CD14-positive monocyte (primary cell): Measurements from ENCODE around the gene CYTH1. TPM values are rescaled to one million over a fixed set of nuclear protein-coding genes. Genes with fewer than 3 reads are reported as not detected.

ENCODE experiments used
- DNase-seq, 3 donors: peaks; one replicate each; pipeline ENCODE4 v3.0.0-alpha.2; 2011 to 2022
- H2AFZ ChIP-seq: 2 replicates; pipeline ENCODE4 v1.6.0; 2012; ENCODE audit warnings: mild to moderate bottlenecking, low read depth, low read length, inconsistent platforms; ENCODE audit not compliant: insufficient read depth, poor library complexity, severe bottlenecking
- H3K27ac ChIP-seq, 2 donors: 1 replicate in 1 of 2; 2 replicates in 1 of 2; pipeline ENCODE4 v1.5.1; 2012 to 2013; ENCODE audit warnings: low read length in 2 of 2, control low read depth in 1 of 2, inconsistent platforms in 1 of 2, low read depth in 1 of 2, mild to moderate bottlenecking in 1 of 2
- H3K27me3 ChIP-seq, 2 donors: one replicate each; pipeline versions ENCODE4 v1.6.0 to v1.6.1; 2011 to 2013; ENCODE audit warnings: low read length in 2 of 2; ENCODE audit not compliant: control insufficient read depth in 2 of 2, insufficient read depth in 2 of 2
- H3K36me3 ChIP-seq, 2 donors: replicated peaks in 1 of 2; 1 replicate in 1 of 2; 2 replicates in 1 of 2; pipeline versions ENCODE4 v1.5.1 to v1.6.1; 2012 to 2013; ENCODE audit warnings: low read length in 2 of 2, control low read depth in 1 of 2, inconsistent platforms in 1 of 2, mild to moderate bottlenecking in 1 of 2; ENCODE audit not compliant: insufficient read depth in 2 of 2, control insufficient read depth in 1 of 2
- H3K4me1 ChIP-seq, 2 donors: 1 replicate in 1 of 2; 2 replicates in 1 of 2; pipeline versions ENCODE4 v1.5.1 to v1.6.1; 2012 to 2013; ENCODE audit warnings: low read length in 2 of 2, control low read depth in 1 of 2, inconsistent platforms in 1 of 2, mild to moderate bottlenecking in 1 of 2, moderate library complexity in 1 of 2; ENCODE audit not compliant: insufficient read depth in 2 of 2, control insufficient read depth in 1 of 2
- H3K4me2 ChIP-seq: replicated peaks from 2 replicates; pipeline ENCODE3; 2012; ENCODE audit warnings: low read length, moderate library complexity, mild to moderate bottlenecking; ENCODE audit not compliant: poor library complexity, severe bottlenecking; ENCODE audit errors: extremely low read depth
- H3K4me3 ChIP-seq, 3 experiments: fragments of 200-600 bp in 1 of 3; sonication (generic) in 1 of 3; replicated peaks in 1 of 3; 1 replicate in 2 of 3; 2 replicates in 1 of 3; pipeline ENCODE4 v1.5.1; 2011 to 2013; ENCODE audit warnings: low read length in 3 of 3, mild to moderate bottlenecking in 3 of 3, control low read depth in 2 of 3, low read depth in 2 of 3, inconsistent platforms in 1 of 3, moderate library complexity in 1 of 3
- H3K79me2 ChIP-seq: 2 replicates; pipeline ENCODE4 v1.6.0; 2012; ENCODE audit warnings: mild to moderate bottlenecking, control low read depth, inconsistent platforms, low read length, moderate library complexity; ENCODE audit not compliant: insufficient read depth
- H3K9ac ChIP-seq: 2 replicates; pipeline ENCODE4 v1.6.0; 2017; ENCODE audit warnings: low read length, mild to moderate bottlenecking; ENCODE audit not compliant: insufficient read depth, poor library complexity, severe bottlenecking
- H3K9me3 ChIP-seq, 2 donors: replicated peaks in 1 of 2; 1 replicate in 1 of 2; 2 replicates in 1 of 2; pipeline versions ENCODE4 v1.5.1 to v1.6.1; 2012 to 2013; ENCODE audit warnings: low read length in 2 of 2, control low read depth in 1 of 2; ENCODE audit not compliant: control insufficient read depth in 1 of 2, insufficient read depth in 1 of 2
- H4K20me1 ChIP-seq: 2 replicates; pipeline ENCODE4 v1.6.0; 2012; ENCODE audit warnings: mild to moderate bottlenecking, low read length, control low read depth, moderate library complexity; ENCODE audit not compliant: insufficient read depth
- H3K27ac Mint-ChIP-seq, 7 donors: one replicate each; pipeline ENCODE4 v1.8.0; 2020; ENCODE audit warnings: mild to moderate bottlenecking in 7 of 7, mixed read lengths in 7 of 7, moderate library complexity in 6 of 7, inconsistent platforms in 2 of 7
- H3K27me3 Mint-ChIP-seq, 3 donors: one replicate each; pipeline ENCODE4 v1.8.0; 2021 to 2022; ENCODE audit warnings: low read depth in 3 of 3, mild to moderate bottlenecking in 3 of 3, mixed read lengths in 3 of 3, moderate library complexity in 3 of 3, inconsistent platforms in 1 of 3
- H3K36me3 Mint-ChIP-seq, 2 donors: one replicate each; pipeline ENCODE4 v1.8.0; 2020; ENCODE audit warnings: mixed read lengths in 2 of 2, inconsistent platforms in 1 of 2, mild to moderate bottlenecking in 1 of 2
- H3K4me1 Mint-ChIP-seq: one replicate; pipeline ENCODE4 v1.8.0; 2020; ENCODE audit warnings: mild to moderate bottlenecking, mixed read lengths
- H3K4me3 Mint-ChIP-seq, 2 donors: one replicate each; pipeline ENCODE4 v1.8.0; 2020; ENCODE audit warnings: mild to moderate bottlenecking in 2 of 2, mixed read lengths in 2 of 2, moderate library complexity in 1 of 2
- H3K9me3 Mint-ChIP-seq, 7 donors: one replicate each; pipeline ENCODE4 v1.8.0; 2020 to 2022; ENCODE audit warnings: mixed read lengths in 7 of 7, mild to moderate bottlenecking in 6 of 7, moderate library complexity in 6 of 7, inconsistent platforms in 2 of 7
- CTCF ChIP-seq: fragments of 200-600 bp; IDR thresholded peaks from one replicate; pipeline ENCODE4 v1.8.0; 2022; ENCODE audit warnings: antibody characterized with exemption, mild to moderate bottlenecking
- WGBS: methylation state at CpG from one replicate; pipeline ENCODE4 v1.1.5; 2013; ENCODE audit warnings: missing lambda C conversion rate; ENCODE audit not compliant: insufficient coverage; 5-methylcytosine and 5-hydroxymethylcytosine counted together
- intact Hi-C, 2 donors: fragments of 100-400 bp; cut with micrococcal nuclease; formaldehyde crosslinking; loops; one replicate each; pipeline versions ENCODE4 v1.15.0 to v1.15.1; 2023
- polyA plus RNA-seq, 3 donors: library from polyadenylated mRNA; depleted of rRNA in 1 of 3; unstranded in 2 of 3; stranded (reverse) in 1 of 3; fragments of 300-500 nt in 2 of 3; fragments of >200 nt in 1 of 3; fragmentation: Illumina TruSeq in 2 of 3; gene quantifications; 1 replicate in 2 of 3; 2 replicates in 1 of 3; pipeline ENCODE4 v1.2.3, GENCODE V29; 2012 to 2021

CYTH1 gene
- polyA plus RNA-seq, 3 donors, result 68.6 to 211 (median 80.9) TPM

DNA sequence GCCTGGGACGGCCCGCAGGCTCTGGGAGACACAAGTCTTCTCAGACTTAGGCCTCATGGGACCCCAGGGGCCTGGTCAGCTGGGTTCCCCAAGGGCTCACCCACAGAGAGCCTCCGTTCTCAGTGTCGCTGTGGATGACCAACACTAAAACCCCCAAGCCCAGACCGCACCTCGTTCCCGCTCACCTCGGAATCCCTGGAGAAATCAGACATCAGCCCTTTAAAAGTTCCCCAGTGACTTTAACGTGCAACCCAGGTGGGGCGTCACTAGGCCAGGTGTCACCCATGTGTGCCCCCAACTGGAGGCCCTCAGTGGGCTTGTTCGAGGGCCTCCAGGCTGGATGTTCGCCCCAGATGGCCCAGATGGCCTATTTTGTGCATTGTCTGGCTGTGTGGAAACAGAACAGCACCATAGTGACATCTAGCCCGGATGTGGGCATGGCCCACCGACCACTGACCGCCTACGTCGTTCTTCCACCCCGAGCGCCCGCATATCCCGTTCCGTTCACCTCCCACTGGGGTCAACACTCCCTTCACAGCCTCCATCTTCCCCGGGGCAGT is 152.6 kb downstream of the CYTH1 start:
- Histone ChIP-seq H3K79me2 (no peaks in the 10 kb centered on the region), H3K4me3 (no peak overlapping the region), H3K4me2 (no peak overlapping the region), H3K9ac (no peak overlapping the region), H3K36me3 (no peaks in the 10 kb centered on the region), H3K27me3 (no peaks in the 10 kb centered on the region), H3K4me1 (peaks cover 5 to 6% of the 10 kb centered on the region in 2 donors), H3K9me3 (no peaks in the 10 kb centered on the region), H2AFZ (no peak overlapping the region), H4K20me1 (no peaks in the 10 kb centered on the region), H3K27ac (no peak overlapping the region)
- H3K4me1 Mint-ChIP-seq, result peaks cover 5% of the 10 kb centered on the region
- 96% methylated on average over 23 of the region's 23 CpGs for WGBS
- peak overlapping the region in 1 of 7 donors; percentile 47 for H3K27ac Mint-ChIP-seq
- peaks cover 0 to 2% (median 0%) of the 10 kb centered on the region in 7 donors for H3K9me3 Mint-ChIP-seq
- peaks cover 2 to 6% (median 6%) of the 10 kb centered on the region in 3 donors for H3K27me3 Mint-ChIP-seq
- intact Hi-C loops, result loop anchor here in 1 of 2 donors (10.0 kb wide), 1 partner anchor 55 kb away; no protein-coding TSS in a partner anchor
- no peaks in the 10 kb centered on the region for H3K36me3 Mint-ChIP-seq
- no peak overlapping the region for H3K4me3 Mint-ChIP-seq
- DNase-seq, result no peak
- no peak for TF ChIP-seq CTCF

GRCh38 chr17:78628547-78629435 is 153.3 kb downstream of the CYTH1 start:
- 94% methylated on average over 16 of the region's 30 CpGs for WGBS
- no peak for TF ChIP-seq CTCF
- H3K27ac Mint-ChIP-seq, result peak overlapping the region in 1 of 7 donors; percentile 47
- no peaks in the 10 kb centered on the region for H3K36me3 Mint-ChIP-seq
- H3K27me3 ChIP-seq, result no peaks in the 10 kb centered on the region
- H3K9ac ChIP-seq, result no peak overlapping the region
- H3K4me1 ChIP-seq, result peaks cover 5 to 6% of the 10 kb centered on the region in 2 donors
- no peaks in the 10 kb centered on the region for H4K20me1 ChIP-seq
- peaks cover 2 to 6% (median 6%) of the 10 kb centered on the region in 3 donors for H3K27me3 Mint-ChIP-seq
- no peaks in the 10 kb centered on the region for H3K9me3 ChIP-seq
- no peak overlapping the region for H3K4me2 ChIP-seq
- intact Hi-C loops, result loop anchor here in 1 of 2 donors (10.0 kb wide), 1 partner anchor 56 kb away; no protein-coding TSS in a partner anchor
- H2AFZ ChIP-seq, result no peak overlapping the region
- no peaks in the 10 kb centered on the region for H3K36me3 ChIP-seq
- H3K4me1 Mint-ChIP-seq, result peaks cover 5% of the 10 kb centered on the region
- H3K4me3 ChIP-seq, result no peak overlapping the region
- peaks cover 0 to 2% (median 0%) of the 10 kb centered on the region in 7 donors for H3K9me3 Mint-ChIP-seq
- no peaks in the 10 kb centered on the region for H3K79me2 ChIP-seq
- no peak overlapping the region for H3K27ac ChIP-seq
- DNase-seq, result no peak
- no peak overlapping the region for H3K4me3 Mint-ChIP-seq
